K562 (cell line): ENCODE results near the gene ACE. TPM values are rescaled to one million over a fixed set of nuclear protein-coding genes. Genes with fewer than 3 reads are reported as not detected.

Source experiments
- GATAD2A ChIP-seq: fragments of 450-650 bp; IDR thresholded peaks from 2 replicates; pipeline ENCODE4 v1.6.1; 2017
- HOXB6 ChIP-seq: fragments of 250-450 bp; sonication (Bioruptor Pico); IDR thresholded peaks from 2 replicates; pipeline ENCODE4 v1.5.1; 2022; ENCODE audit warnings: mild to moderate bottlenecking, borderline replicate concordance
- KDM2B ChIP-seq: fragments of 250-450 bp; sonication (Bioruptor Pico); IDR thresholded peaks from 2 replicates; pipeline ENCODE4 v1.8.0; 2021; ENCODE audit warnings: mild to moderate bottlenecking, moderate library complexity
- KLF13 ChIP-seq: fragments of 450-650 bp; IDR thresholded peaks from 2 replicates; pipeline ENCODE4 v1.6.1; 2016; ENCODE audit warnings: missing genetic modification characterization, low read depth, mild to moderate bottlenecking, missing compliant biosample characterization, moderate library complexity, borderline replicate concordance
- MAFG ChIP-seq: fragments of 450-650 bp; conservative IDR thresholded peaks from 2 replicates; pipeline ENCODE4 v1.6.1; 2016; ENCODE audit warnings: missing genetic modification characterization, missing compliant biosample characterization
- MAFK ChIP-seq: IDR thresholded peaks from 2 replicates; pipeline ENCODE4 v1.6.1; 2011; ENCODE audit warnings: low read length, improper control_type of control experiment
- MAZ ChIP-seq, 2 experiments: fragments of 450-650 bp in 1 of 2; sonication (generic) in 1 of 2; formaldehyde crosslinking; IDR thresholded peaks in 1 of 2; conservative IDR thresholded peaks in 1 of 2; 2 replicates each; pipeline versions ENCODE4 v1.4.0 to v1.5.0; 2020; ENCODE audit warnings: mild to moderate bottlenecking in 1 of 2, missing genetic modification reagents in 1 of 2
- MIER1 ChIP-seq: fragments of 450-650 bp; IDR thresholded peaks from 2 replicates; pipeline ENCODE4 v1.6.1; 2016; ENCODE audit warnings: antibody characterized with exemption, mild to moderate bottlenecking, low read depth
- NR4A1 ChIP-seq, 2 experiments: fragments of 250-450 bp in 1 of 2; fragments of 450-650 bp in 1 of 2; sonication (Bioruptor Pico) in 1 of 2; IDR thresholded peaks; 2 replicates each; pipeline versions ENCODE4 v1.4.0 to v1.6.1; 2016 to 2020; ENCODE audit warnings: mild to moderate bottlenecking in 2 of 2, missing compliant biosample characterization in 1 of 2, missing genetic modification characterization in 1 of 2, moderate library complexity in 1 of 2
- POLR2G ChIP-seq: fragments of 200-400 bp; formaldehyde crosslinking; IDR thresholded peaks from 2 replicates; pipeline ENCODE4 v1.6.1; 2017; ENCODE audit warnings: low read depth, mild to moderate bottlenecking, antibody characterized with exemption, low read length, moderate library complexity
- polyA plus RNA-seq, 8 experiments: library from polyadenylated mRNA; depleted of rRNA in 4 of 8; stranded (reverse) in 5 of 8; unstranded in 3 of 8; fragments of >200 nt; fragmentation: Nextera tagmentation in 2 of 8; fragmentation: Illumina TruSeq in 1 of 8; extraction: Ambion mirVana in 2 of 8; extraction: Trizol in 1 of 8; gene quantifications; 2 replicates each; pipeline versions ENCODE4 v1.2.1 to v1.2.3, GENCODE V29; 2011 to 2014; ENCODE audit warnings: inconsistent platforms in 1 of 8, missing spikeins in 1 of 8
- total RNA-seq, 7 experiments: library from RNA; depleted of rRNA in 6 of 7; stranded (reverse); fragments of >200 nt in 6 of 7; fragmentation: Illumina TruSeq in 2 of 7; extraction: Trizol in 2 of 7; gene quantifications; 2 replicates each; pipeline versions ENCODE4 v1.2.1 to v1.2.3, GENCODE V29; 2011 to 2021; ENCODE audit warnings: low replicate concordance in 1 of 7
- TF ChIP-seq, protein P1 (sequence below), 3 experiments: fragments of 200-800 bp in 1 of 3; fragments of 250-450 bp in 1 of 3; fragments of 450-650 bp in 1 of 3; sonication (Bioruptor Pico) in 1 of 3; sonication (Bioruptor generic) in 1 of 3; formaldehyde crosslinking in 1 of 3; IDR thresholded peaks; 2 replicates each; pipeline versions ENCODE4 v1.6.1 to v1.8.0; 2016 to 2022; ENCODE audit warnings: mild to moderate bottlenecking in 2 of 3, missing genetic modification characterization in 2 of 3, missing compliant biosample characterization in 1 of 3, moderate library complexity in 1 of 3
- TF ChIP-seq, protein P2 (sequence below): fragments of 450-650 bp; IDR thresholded peaks from 2 replicates; pipeline ENCODE4 v1.6.1; 2016; ENCODE audit warnings: antibody characterized with exemption
- TF ChIP-seq, protein P3 (sequence below), 2 experiments: fragments of 150-350 bp in 1 of 2; IDR thresholded peaks; 2 replicates each; pipeline ENCODE4 v1.6.1; 2012 to 2016; ENCODE audit warnings: low read depth in 2 of 2, low read length in 2 of 2, mild to moderate bottlenecking in 1 of 2, moderate library complexity in 1 of 2

The ACE gene
- total and polyA plus RNA-seq, 9 of the 15 experiments (the other 6 are each of a cell fraction or from before 2014, with no cell fraction given): 0.07 to 2.5 (median 0.47) TPM; not detected in 1

DNA sequence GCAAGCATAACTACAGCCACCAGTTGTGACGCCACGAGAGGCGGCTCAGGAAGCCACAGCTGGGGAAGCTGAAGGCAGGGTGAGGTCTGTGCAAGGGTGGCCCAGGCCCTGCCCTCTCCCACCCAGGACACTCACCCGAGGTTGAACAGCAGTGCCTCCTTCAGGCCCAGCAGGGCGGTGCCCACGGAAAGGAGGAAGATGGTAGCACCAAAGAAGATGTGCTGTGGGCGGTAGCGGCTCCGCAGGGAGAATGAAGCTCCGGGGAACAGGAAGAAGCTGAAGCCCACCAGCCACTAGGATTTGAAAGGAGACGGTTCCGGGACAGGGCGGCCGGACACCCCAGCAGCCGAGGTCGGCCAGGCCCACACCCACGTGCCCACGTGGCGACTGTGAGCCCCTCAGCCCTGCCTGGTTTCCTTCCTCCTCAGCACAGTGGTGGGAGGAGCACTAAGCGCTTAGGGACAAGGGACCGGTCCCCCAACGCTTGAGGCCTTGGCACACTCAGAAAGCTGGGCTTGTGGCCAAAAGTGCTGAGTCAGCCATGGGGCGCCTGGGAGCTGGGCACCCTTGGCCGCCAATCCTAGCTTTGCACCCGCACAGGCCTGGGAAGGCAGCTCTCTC is 41.8 kb upstream of the ACE start (continued):
- TF ChIP-seq, protein P1, sequence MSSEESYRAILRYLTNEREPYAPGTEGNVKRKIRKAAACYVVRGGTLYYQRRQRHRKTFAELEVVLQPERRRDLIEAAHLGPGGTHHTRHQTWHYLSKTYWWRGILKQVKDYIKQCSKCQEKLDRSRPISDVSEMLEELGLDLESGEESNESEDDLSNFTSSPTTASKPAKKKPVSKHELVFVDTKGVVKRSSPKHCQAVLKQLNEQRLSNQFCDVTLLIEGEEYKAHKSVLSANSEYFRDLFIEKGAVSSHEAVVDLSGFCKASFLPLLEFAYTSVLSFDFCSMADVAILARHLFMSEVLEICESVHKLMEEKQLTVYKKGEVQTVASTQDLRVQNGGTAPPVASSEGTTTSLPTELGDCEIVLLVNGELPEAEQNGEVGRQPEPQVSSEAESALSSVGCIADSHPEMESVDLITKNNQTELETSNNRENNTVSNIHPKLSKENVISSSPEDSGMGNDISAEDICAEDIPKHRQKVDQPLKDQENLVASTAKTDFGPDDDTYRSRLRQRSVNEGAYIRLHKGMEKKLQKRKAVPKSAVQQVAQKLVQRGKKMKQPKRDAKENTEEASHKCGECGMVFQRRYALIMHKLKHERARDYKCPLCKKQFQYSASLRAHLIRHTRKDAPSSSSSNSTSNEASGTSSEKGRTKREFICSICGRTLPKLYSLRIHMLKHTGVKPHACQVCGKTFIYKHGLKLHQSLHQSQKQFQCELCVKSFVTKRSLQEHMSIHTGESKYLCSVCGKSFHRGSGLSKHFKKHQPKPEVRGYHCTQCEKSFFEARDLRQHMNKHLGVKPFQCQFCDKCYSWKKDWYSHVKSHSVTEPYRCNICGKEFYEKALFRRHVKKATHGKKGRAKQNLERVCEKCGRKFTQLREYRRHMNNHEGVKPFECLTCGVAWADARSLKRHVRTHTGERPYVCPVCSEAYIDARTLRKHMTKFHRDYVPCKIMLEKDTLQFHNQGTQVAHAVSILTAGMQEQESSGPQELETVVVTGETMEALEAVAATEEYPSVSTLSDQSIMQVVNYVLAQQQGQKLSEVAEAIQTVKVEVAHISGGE (CRISPR knock-in tag; IDR thresholded peaks at IDR 0.05): 0 out of 6 replicates have a peak, but pooled peaks of 1 of the 3 experiments have one; percentile 20
- TF ChIP-seq MIER1: no peak
- TF ChIP-seq NR4A1 (CRISPR knock-in tag; IDR thresholded peaks at IDR 0.05): no peak
- no peak for TF ChIP-seq NR4A1 (tag; IDR thresholded peaks at IDR 0.05)
- TF ChIP-seq, protein P2, sequence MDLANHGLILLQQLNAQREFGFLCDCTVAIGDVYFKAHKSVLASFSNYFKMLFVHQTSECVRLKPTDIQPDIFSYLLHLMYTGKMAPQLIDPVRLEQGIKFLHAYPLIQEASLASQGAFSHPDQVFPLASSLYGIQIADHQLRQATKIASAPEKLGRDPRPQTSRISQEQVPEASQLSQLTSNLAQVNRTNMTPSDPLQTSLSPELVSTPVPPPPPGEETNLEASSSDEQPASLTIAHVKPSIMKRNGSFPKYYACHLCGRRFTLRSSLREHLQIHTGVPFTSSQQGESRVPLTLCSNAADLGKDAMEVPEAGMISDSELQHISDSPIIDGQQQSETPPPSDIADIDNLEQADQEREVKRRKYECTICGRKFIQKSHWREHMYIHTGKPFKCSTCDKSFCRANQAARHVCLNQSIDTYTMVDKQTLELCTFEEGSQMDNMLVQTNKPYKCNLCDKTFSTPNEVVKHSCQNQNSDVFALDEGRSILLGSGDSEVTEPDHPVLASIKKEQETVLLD: no peak
- TF ChIP-seq GATAD2A: 0 out of 2 replicates have a peak, but pooled peaks have one; percentile 30
- TF ChIP-seq MAFG: peak; percentile 89
- no peak for TF ChIP-seq HOXB6 (CRISPR knock-in tag)
- no peak for TF ChIP-seq KDM2B (CRISPR knock-in tag)
- TF ChIP-seq MAZ (CRISPR knock-in tag; conservative IDR thresholded peaks at IDR 0.05 in 1 of 2, IDR thresholded peaks at IDR 0.05 in 1 of 2): 0 out of 4 replicates have a peak, but pooled peaks of 1 of the 2 experiments have one; percentile 16
- peak; percentile 22; the same call in 1 of the 2 replicates for TF ChIP-seq POLR2G
- peak; percentile 92 for TF ChIP-seq MAFK
- TF ChIP-seq, protein P3, sequence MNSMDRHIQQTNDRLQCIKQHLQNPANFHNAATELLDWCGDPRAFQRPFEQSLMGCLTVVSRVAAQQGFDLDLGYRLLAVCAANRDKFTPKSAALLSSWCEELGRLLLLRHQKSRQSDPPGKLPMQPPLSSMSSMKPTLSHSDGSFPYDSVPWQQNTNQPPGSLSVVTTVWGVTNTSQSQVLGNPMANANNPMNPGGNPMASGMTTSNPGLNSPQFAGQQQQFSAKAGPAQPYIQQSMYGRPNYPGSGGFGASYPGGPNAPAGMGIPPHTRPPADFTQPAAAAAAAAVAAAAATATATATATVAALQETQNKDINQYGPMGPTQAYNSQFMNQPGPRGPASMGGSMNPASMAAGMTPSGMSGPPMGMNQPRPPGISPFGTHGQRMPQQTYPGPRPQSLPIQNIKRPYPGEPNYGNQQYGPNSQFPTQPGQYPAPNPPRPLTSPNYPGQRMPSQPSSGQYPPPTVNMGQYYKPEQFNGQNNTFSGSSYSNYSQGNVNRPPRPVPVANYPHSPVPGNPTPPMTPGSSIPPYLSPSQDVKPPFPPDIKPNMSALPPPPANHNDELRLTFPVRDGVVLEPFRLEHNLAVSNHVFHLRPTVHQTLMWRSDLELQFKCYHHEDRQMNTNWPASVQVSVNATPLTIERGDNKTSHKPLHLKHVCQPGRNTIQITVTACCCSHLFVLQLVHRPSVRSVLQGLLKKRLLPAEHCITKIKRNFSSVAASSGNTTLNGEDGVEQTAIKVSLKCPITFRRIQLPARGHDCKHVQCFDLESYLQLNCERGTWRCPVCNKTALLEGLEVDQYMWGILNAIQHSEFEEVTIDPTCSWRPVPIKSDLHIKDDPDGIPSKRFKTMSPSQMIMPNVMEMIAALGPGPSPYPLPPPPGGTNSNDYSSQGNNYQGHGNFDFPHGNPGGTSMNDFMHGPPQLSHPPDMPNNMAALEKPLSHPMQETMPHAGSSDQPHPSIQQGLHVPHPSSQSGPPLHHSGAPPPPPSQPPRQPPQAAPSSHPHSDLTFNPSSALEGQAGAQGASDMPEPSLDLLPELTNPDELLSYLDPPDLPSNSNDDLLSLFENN (IDR thresholded peaks at IDR 0.05; ENCODE audit: low read depth in 2 of 2, low read length in 2 of 2): no peak
- no peak for TF ChIP-seq KLF13 (tag)
